Measurements from ENCODE around the gene STAP2. TPM values are rescaled to one million over a fixed set of nuclear protein-coding genes. Genes with fewer than 3 reads are reported as not detected.

The STAP2 gene
- total RNA-seq, 3 donors from 2014 or later = 1.6 to 51.4 (median 25.9) TPM

- H3K36me3 ChIP-seq = no peaks in the 10 kb centered on the region
- no peak overlapping the region for H3K27ac ChIP-seq
- peaks cover 4 to 9% of the 10 kb centered on the region in 2 donors for H3K27me3 ChIP-seq
- H3K4me3 ChIP-seq = no peak overlapping the region
- TF ChIP-seq POLR2AphosphoS5 (IDR thresholded peaks at IDR 0.05) (no peak), CTCF (IDR thresholded peaks at IDR 0.05) (no peak), POLR2A (IDR thresholded peaks at IDR 0.05) (no peak)
- H3K9me3 ChIP-seq = no peaks in the 10 kb centered on the region
- DNase-seq (ENCODE audit: low spot score in 2 of 2) = no peak
- H3K4me1 ChIP-seq = no peaks in the 10 kb centered on the region
- intact Hi-C loops (cut with DNase I; ENCODE audit: low total_unique reads) = loop anchor here (10.0 kb wide), 1 partner anchor 650 kb away; no protein-coding TSS in a partner anchor
Observed at GRCh38 chr19:4305257-4305612, 33.4 kb downstream of the STAP2 start.

DNA sequence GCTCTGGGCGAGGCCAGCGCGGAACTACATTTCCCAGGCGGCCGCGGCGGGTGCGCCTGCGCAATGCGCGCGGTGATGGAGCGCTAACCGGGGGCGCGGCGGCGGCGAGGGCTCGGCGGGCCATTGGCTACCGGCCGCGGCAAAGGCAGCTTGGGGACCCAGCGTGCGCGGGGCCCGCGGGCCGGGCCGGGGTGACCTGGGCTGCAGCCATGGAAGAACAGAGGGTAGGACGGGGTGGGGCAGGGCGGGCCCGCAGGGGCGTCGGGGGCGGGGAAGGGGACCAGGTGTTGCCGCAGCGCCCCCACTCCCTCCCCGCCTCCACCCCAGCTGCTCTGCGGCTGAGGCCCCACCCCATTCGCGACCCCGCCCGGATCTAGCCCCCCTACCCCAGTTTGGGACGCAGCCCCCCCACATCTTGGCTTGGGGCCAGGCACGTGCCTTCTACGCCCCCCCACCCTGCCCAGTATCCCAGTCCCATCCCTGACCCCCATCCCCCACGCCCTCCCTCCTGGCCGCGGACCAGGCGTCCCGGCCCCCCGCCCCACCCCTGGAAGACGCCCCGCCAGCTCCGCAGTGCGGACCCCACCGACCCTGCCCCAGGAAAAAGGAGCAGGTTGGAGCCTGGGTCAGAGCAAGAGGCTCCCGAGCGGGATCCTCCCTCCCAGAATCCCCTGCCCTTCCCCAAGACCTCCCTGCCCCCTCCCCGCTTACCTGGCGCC is 33.9 kb downstream of the STAP2 start, which contains the start of gene FSD1:
FSD1 (plus strand) TSS at position 61 of the 719 bp plus-strand sequence; CDS start at position 210, 149 bp downstream.
- Histone ChIP-seq H3K27ac (no peak within 1 kb of the TSS), H3K9me3 (no peaks in the 10 kb centered on the region), H3K36me3 (no peaks in the 10 kb centered on the region), H3K4me3 (peak within 1 kb of the TSS in 2 of 3 donors; percentile 46 to 61), H3K4me1 (no peaks in the 10 kb centered on the region), H3K27me3 (peaks cover 4 to 9% of the 10 kb centered on the region in 2 donors)
- DNase-seq (ENCODE audit: low spot score in 2 of 2) = no peak
- no peak for TF ChIP-seq POLR2AphosphoS5 (IDR thresholded peaks at IDR 0.05)
- no peak for TF ChIP-seq POLR2A (IDR thresholded peaks at IDR 0.05)
- no peak for TF ChIP-seq CTCF (IDR thresholded peaks at IDR 0.05)
- intact Hi-C loops (cut with DNase I; ENCODE audit: low total_unique reads) = loop anchor here (10.0 kb wide), 1 partner anchor 650 kb away; no protein-coding TSS in a partner anchor

DNA sequence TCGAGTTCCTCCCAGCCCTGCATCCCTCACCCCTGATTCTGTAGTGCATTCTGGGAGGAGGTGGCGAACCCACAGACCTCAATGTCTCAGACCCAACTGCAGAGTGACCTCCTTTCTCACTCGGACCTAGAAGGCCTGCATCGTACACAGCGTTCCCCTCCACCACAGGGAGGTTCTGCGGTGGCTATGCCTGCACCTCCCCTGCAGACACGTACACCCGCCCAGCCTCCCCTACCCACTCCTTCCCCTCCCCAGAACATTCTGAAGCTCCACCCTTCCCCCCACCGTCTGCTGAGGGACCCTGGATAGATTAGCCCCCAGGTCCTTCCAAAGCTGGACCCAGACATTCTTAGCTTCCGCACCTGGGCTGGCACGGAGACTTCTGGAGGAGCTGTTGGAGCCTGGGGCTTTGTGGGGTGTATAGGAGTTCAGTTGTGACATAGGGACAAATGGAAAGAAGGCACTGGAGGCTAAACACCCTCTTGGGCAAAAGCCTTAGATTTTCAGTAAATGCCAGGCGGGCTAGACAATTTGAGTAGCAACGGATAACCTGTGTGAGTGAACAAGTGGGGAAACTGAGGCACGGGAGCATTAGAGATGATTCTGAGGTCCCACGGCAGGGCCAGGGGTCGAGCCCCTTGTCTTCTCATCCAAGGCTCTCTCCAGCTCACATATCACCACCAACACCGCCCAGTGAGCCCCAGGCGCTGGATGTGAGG is 34.6 kb downstream of the STAP2 start:
- H3K9me3 ChIP-seq = no peaks in the 10 kb centered on the region
- peaks cover 4 to 9% of the 10 kb centered on the region in 2 donors for H3K27me3 ChIP-seq
- intact Hi-C loops (cut with DNase I; ENCODE audit: low total_unique reads) = loop anchor here (10.0 kb wide), 1 partner anchor 649 kb away; no protein-coding TSS in a partner anchor
- H3K4me3 ChIP-seq = peak overlapping the region in 2 of 3 donors; percentile 46 to 61
- H3K36me3 ChIP-seq = no peaks in the 10 kb centered on the region
- no peak for TF ChIP-seq CTCF (IDR thresholded peaks at IDR 0.05)
- no peak for TF ChIP-seq POLR2AphosphoS5 (IDR thresholded peaks at IDR 0.05)
- TF ChIP-seq POLR2A (IDR thresholded peaks at IDR 0.05) = no peak
- H3K4me1 ChIP-seq = no peaks in the 10 kb centered on the region
- no peak overlapping the region for H3K27ac ChIP-seq
- DNase-seq (ENCODE audit: low spot score in 2 of 2) = no peak

DNA sequence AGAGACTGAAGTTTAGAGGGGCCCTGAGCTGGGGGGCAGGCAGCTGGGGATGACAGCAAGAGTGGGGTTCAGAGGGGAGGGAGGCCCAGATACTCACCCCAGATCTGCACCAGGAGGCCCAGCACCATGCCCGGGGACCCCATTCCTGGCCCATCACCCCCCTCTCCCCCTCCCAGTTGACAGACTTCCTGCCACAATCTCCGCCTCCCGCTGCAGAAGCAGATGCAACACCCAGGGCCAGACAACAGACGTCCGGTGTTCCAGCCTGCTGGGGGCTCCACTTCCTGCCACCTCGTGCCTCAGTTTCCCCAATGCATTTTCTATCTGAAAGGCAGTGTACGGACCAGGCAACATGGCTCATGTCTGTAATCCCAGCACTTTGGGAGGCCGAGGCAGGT is 36.4 kb downstream of the STAP2 start, which contains the start of gene TMIGD2:
TMIGD2 (minus strand) TSS at position 147 of the 398 bp plus-strand sequence; CDS start at position 143, 4 bp downstream.
- DNase-seq (ENCODE audit: low spot score in 2 of 2) = no peak
- Histone ChIP-seq H3K4me1 (no peaks in the 10 kb centered on the region), H3K27ac (no peak within 1 kb of the TSS), H3K27me3 (peaks cover 4 to 9% of the 10 kb centered on the region in 2 donors), H3K36me3 (no peaks in the 10 kb centered on the region), H3K4me3 (no peak within 1 kb of the TSS), H3K9me3 (no peaks in the 10 kb centered on the region)
- TF ChIP-seq CTCF (IDR thresholded peaks at IDR 0.05) (no peak), POLR2A (IDR thresholded peaks at IDR 0.05) (no peak), POLR2AphosphoS5 (IDR thresholded peaks at IDR 0.05) (no peak)
- intact Hi-C loops (cut with DNase I; ENCODE audit: low total_unique reads) = loop anchor here (10.0 kb wide), 1 partner anchor 647 kb away; no protein-coding TSS in a partner anchor

Measured in breast epithelium (tissue), 4 donors.